K562 (cell line): ENCODE results near the gene NRARP. TPM values are rescaled to one million over a fixed set of nuclear protein-coding genes. Genes with fewer than 3 reads are reported as not detected.

Experiments
- CAMTA2 ChIP-seq: fragments of 250-450 bp; sonication (Bioruptor Pico); conservative IDR thresholded peaks from 2 replicates; pipeline ENCODE4 v1.5.1; 2022
- CBFA2T2 ChIP-seq: fragments of 450-650 bp; conservative IDR thresholded peaks from 2 replicates; pipeline ENCODE4 v1.6.1; 2017; ENCODE audit warnings: mild to moderate bottlenecking
- DIDO1 ChIP-seq: fragments of 450-650 bp; IDR thresholded peaks from 2 replicates; pipeline ENCODE4 v1.6.1; 2016; ENCODE audit warnings: low read depth, missing biosample characterization, missing genetic modification characterization
- FUS ChIP-seq: fragments of 200-400 bp; formaldehyde crosslinking; optimal IDR thresholded peaks from 2 replicates; pipeline ENCODE3; 2017; ENCODE audit warnings: low read depth, low read length
- HNRNPH1 ChIP-seq: fragments of 200-400 bp; formaldehyde crosslinking; optimal IDR thresholded peaks from 2 replicates; pipeline ENCODE3; 2017; ENCODE audit warnings: low read depth, mild to moderate bottlenecking, low read length, moderate library complexity
- NCOA6 ChIP-seq: fragments of 450-650 bp; IDR thresholded peaks from 2 replicates; pipeline ENCODE4 v1.6.1; 2017; ENCODE audit warnings: mild to moderate bottlenecking
- SIX5 ChIP-seq, 2 experiments: IDR thresholded peaks; 2 replicates each; pipeline ENCODE4 v1.6.1; 2011; ENCODE audit warnings: low read length in 2 of 2, borderline replicate concordance in 1 of 2, low read depth in 1 of 2, mild to moderate bottlenecking in 1 of 2, moderate library complexity in 1 of 2; ENCODE audit not compliant: insufficient read depth in 1 of 2
- STAT5B ChIP-seq: fragments of 250-450 bp; sonication (Bioruptor Pico); IDR thresholded peaks from 2 replicates; pipeline ENCODE4 v1.8.0; 2021; ENCODE audit warnings: mild to moderate bottlenecking, inconsistent platforms
- THRAP3 ChIP-seq: fragments of 450-650 bp; IDR thresholded peaks from 2 replicates; pipeline ENCODE4 v1.6.1; 2016; ENCODE audit warnings: mild to moderate bottlenecking, inconsistent platforms, borderline replicate concordance
- ZNF140 ChIP-seq: fragments of 250-450 bp; sonication (Bioruptor Pico); IDR thresholded peaks from 2 replicates; pipeline ENCODE4 v1.8.0; 2021; ENCODE audit warnings: moderate library complexity, mild to moderate bottlenecking, inconsistent platforms
- ZNF444 ChIP-seq: fragments of 250-450 bp; sonication (Bioruptor Pico); IDR thresholded peaks from 2 replicates; pipeline ENCODE4 v1.4.0; 2020; ENCODE audit warnings: mild to moderate bottlenecking, moderate library complexity
- ZNF551 ChIP-seq: fragments of 250-450 bp; sonication (Bioruptor Pico); IDR thresholded peaks from 2 replicates; pipeline ENCODE4 v1.5.0; 2021; ENCODE audit warnings: mild to moderate bottlenecking, moderate library complexity
- ZZZ3 ChIP-seq: fragments of 450-650 bp; IDR thresholded peaks from 2 replicates; pipeline ENCODE4 v1.6.1; 2016; ENCODE audit warnings: antibody characterized with exemption, mild to moderate bottlenecking, moderate library complexity
- polyA plus RNA-seq, 8 experiments: library from polyadenylated mRNA; depleted of rRNA in 4 of 8; stranded (reverse) in 5 of 8; unstranded in 3 of 8; fragments of >200 nt; fragmentation: Nextera tagmentation in 2 of 8; fragmentation: Illumina TruSeq in 1 of 8; extraction: Ambion mirVana in 2 of 8; extraction: Trizol in 1 of 8; gene quantifications; 2 replicates each; pipeline versions ENCODE4 v1.2.1 to v1.2.3, GENCODE V29; 2011 to 2014; ENCODE audit warnings: inconsistent platforms in 1 of 8, missing spikeins in 1 of 8
- total RNA-seq, 7 experiments: library from RNA; depleted of rRNA in 6 of 7; stranded (reverse); fragments of >200 nt in 6 of 7; fragmentation: Illumina TruSeq in 2 of 7; extraction: Trizol in 2 of 7; gene quantifications; 2 replicates each; pipeline versions ENCODE4 v1.2.1 to v1.2.3, GENCODE V29; 2011 to 2021; ENCODE audit warnings: low replicate concordance in 1 of 7
- TF ChIP-seq, protein P1 (sequence below): sonication (generic); formaldehyde crosslinking; IDR thresholded peaks from 2 replicates; pipeline ENCODE4 v1.8.0; 2022; ENCODE audit warnings: mild to moderate bottlenecking, missing genetic modification reagents, borderline replicate concordance
- TF ChIP-seq, protein P2 (sequence below): sonication (generic); formaldehyde crosslinking; IDR thresholded peaks from 2 replicates; pipeline ENCODE4 v1.8.1; 2022; ENCODE audit warnings: missing genetic modification reagents
- TF ChIP-seq, protein P3 (sequence below): fragments of 450-650 bp; IDR thresholded peaks from 2 replicates; pipeline ENCODE4 v1.6.1; 2016; ENCODE audit warnings: low read depth
- TF ChIP-seq, protein P4 (sequence below): fragments of 250-450 bp; sonication (Bioruptor Pico); IDR thresholded peaks from 2 replicates; pipeline ENCODE4 v1.6.1; 2021; ENCODE audit warnings: mild to moderate bottlenecking

NRARP gene
- total and polyA plus RNA-seq, 9 of the 15 experiments (the other 6 are each of a cell fraction or from before 2014, with no cell fraction given), result 2.0 to 24.5 (median 7.2) TPM; not detected in 2

DNA sequence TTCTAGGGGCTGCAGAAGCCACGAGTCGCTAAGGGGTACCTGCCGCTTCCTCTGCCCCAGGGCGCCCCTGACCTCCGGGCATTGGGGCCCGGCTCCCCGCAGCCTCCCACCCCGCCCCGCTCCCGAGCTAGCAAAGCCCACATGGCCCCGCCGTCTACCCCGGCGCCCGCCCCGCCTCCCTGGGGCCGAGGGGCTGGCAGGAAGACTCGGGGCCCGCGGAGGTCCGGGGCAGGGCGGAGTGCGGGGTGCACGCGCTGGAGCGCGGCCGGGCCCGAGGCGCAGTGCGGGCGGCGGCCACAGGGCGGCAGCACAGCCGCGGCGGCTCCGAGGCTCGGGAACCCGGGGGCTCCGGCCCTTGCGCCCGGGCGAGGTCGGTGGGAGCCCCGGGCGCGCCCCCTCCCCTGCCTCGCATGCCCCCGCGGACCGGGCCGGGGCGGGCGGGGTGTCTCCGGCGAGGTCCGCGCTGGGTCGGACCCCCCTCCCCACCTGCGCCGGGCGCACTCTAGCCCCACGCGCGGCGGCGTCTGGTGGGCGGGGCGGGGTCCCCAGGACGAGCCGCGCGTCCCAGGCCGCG, 6.7 kb downstream of the NRARP start (continued):
- TF ChIP-seq, protein P1, sequence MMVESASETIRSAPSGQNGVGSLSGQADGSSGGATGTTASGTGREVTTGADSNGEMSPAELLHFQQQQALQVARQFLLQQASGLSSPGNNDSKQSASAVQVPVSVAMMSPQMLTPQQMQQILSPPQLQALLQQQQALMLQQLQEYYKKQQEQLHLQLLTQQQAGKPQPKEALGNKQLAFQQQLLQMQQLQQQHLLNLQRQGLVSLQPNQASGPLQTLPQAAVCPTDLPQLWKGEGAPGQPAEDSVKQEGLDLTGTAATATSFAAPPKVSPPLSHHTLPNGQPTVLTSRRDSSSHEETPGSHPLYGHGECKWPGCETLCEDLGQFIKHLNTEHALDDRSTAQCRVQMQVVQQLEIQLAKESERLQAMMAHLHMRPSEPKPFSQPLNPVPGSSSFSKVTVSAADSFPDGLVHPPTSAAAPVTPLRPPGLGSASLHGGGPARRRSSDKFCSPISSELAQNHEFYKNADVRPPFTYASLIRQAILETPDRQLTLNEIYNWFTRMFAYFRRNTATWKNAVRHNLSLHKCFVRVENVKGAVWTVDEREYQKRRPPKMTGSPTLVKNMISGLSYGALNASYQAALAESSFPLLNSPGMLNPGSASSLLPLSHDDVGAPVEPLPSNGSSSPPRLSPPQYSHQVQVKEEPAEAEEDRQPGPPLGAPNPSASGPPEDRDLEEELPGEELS (CRISPR knock-in tag), result no peak
- TF ChIP-seq THRAP3 (no peak), ZNF444 (no peak), CBFA2T2 (no peak), SIX5 (IDR thresholded peaks at IDR 0.05; ENCODE audit: borderline replicate concordance in 1 of 2, insufficient read depth in 1 of 2, low read depth in 1 of 2, low read length in 2 of 2) (no peak), FUS (peak; percentile 58), STAT5B (CRISPR knock-in tag) (no peak), ZNF551 (CRISPR knock-in tag) (no peak), HNRNPH1 (no peak), ZZZ3 (no peak), CAMTA2 (CRISPR knock-in tag) (no peak), ZNF140 (CRISPR knock-in tag) (no peak), NCOA6 (no peak), DIDO1 (tag) (no peak)
- TF ChIP-seq, protein P2, sequence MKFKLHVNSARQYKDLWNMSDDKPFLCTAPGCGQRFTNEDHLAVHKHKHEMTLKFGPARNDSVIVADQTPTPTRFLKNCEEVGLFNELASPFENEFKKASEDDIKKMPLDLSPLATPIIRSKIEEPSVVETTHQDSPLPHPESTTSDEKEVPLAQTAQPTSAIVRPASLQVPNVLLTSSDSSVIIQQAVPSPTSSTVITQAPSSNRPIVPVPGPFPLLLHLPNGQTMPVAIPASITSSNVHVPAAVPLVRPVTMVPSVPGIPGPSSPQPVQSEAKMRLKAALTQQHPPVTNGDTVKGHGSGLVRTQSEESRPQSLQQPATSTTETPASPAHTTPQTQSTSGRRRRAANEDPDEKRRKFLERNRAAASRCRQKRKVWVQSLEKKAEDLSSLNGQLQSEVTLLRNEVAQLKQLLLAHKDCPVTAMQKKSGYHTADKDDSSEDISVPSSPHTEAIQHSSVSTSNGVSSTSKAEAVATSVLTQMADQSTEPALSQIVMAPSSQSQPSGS (CRISPR knock-in tag), result no peak
- TF ChIP-seq, protein P3, sequence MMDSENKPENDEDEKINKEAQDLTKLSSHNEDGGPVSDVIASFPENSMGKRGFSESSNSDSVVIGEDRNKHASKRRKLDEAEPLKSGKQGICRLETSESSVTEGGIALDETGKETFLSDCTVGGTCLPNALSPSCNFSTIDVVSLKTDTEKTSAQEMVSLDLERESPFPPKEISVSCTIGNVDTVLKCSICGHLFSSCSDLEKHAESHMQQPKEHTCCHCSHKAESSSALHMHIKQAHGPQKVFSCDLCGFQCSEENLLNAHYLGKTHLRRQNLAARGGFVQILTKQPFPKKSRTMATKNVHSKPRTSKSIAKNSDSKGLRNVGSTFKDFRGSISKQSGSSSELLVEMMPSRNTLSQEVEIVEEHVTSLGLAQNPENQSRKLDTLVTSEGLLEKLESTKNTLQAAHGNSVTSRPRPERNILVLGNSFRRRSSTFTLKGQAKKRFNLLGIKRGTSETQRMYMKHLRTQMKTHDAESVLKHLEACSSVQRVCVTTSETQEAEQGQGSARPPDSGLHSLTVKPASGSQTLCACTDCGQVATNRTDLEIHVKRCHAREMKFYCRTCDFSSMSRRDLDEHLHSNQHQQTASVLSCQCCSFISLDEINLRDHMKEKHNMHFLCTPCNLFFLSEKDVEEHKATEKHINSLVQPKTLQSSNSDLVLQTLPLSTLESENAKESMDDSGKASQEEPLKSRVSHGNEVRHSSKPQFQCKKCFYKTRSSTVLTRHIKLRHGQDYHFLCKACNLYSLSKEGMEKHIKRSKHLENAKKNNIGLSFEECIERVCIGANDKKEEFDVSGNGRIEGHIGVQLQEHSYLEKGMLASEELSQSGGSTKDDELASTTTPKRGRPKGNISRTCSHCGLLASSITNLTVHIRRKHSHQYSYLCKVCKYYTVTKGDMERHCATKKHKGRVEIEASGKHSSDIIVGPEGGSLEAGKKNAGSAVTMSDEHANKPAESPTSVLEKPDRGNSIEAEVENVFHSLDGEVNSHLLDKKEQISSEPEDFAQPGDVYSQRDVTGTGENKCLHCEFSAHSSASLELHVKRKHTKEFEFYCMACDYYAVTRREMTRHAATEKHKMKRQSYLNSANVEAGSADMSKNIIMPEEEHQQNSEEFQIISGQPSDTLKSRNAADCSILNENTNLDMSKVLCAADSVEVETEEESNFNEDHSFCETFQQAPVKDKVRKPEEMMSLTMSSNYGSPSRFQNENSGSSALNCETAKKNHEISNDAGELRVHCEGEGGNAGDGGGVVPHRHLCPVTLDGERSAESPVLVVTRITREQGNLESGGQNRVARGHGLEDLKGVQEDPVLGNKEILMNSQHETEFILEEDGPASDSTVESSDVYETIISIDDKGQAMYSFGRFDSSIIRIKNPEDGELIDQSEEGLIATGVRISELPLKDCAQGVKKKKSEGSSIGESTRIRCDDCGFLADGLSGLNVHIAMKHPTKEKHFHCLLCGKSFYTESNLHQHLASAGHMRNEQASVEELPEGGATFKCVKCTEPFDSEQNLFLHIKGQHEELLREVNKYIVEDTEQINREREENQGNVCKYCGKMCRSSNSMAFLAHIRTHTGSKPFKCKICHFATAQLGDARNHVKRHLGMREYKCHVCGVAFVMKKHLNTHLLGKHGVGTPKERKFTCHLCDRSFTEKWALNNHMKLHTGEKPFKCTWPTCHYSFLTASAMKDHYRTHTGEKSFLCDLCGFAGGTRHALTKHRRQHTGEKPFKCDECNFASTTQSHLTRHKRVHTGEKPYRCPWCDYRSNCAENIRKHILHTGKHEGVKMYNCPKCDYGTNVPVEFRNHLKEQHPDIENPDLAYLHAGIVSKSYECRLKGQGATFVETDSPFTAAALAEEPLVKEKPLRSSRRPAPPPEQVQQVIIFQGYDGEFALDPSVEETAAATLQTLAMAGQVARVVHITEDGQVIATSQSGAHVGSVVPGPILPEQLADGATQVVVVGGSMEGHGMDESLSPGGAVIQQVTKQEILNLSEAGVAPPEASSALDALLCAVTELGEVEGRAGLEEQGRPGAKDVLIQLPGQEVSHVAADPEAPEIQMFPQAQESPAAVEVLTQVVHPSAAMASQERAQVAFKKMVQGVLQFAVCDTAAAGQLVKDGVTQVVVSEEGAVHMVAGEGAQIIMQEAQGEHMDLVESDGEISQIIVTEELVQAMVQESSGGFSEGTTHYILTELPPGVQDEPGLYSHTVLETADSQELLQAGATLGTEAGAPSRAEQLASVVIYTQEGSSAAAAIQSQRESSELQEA, result no peak
- TF ChIP-seq, protein P4, sequence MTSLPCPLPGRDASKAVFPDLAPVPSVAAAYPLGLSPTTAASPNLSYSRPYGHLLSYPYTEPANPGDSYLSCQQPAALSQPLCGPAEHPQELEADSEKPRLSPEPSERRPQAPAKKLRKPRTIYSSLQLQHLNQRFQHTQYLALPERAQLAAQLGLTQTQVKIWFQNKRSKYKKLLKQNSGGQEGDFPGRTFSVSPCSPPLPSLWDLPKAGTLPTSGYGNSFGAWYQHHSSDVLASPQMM (CRISPR knock-in tag), result no peak
